CD14-positive monocyte (primary cell): ENCODE data around the gene UVSSA. TPM values are rescaled to one million over a fixed set of nuclear protein-coding genes. Genes with fewer than 3 reads are reported as not detected.

Experiments used
- DNase-seq, 3 donors: peaks; one replicate each; pipeline ENCODE4 v3.0.0-alpha.2; 2011 to 2022
- H2AFZ ChIP-seq: 2 replicates; pipeline ENCODE4 v1.6.0; 2012; ENCODE audit warnings: mild to moderate bottlenecking, low read depth, low read length, inconsistent platforms; ENCODE audit not compliant: insufficient read depth, poor library complexity, severe bottlenecking
- H3K27ac ChIP-seq, 2 donors: 1 replicate in 1 of 2; 2 replicates in 1 of 2; pipeline ENCODE4 v1.5.1; 2012 to 2013; ENCODE audit warnings: low read length in 2 of 2, control low read depth in 1 of 2, inconsistent platforms in 1 of 2, low read depth in 1 of 2, mild to moderate bottlenecking in 1 of 2
- H3K27me3 ChIP-seq, 2 donors: one replicate each; pipeline versions ENCODE4 v1.6.0 to v1.6.1; 2011 to 2013; ENCODE audit warnings: low read length in 2 of 2; ENCODE audit not compliant: control insufficient read depth in 2 of 2, insufficient read depth in 2 of 2
- H3K36me3 ChIP-seq, 2 donors: replicated peaks in 1 of 2; 1 replicate in 1 of 2; 2 replicates in 1 of 2; pipeline versions ENCODE4 v1.5.1 to v1.6.1; 2012 to 2013; ENCODE audit warnings: low read length in 2 of 2, control low read depth in 1 of 2, inconsistent platforms in 1 of 2, mild to moderate bottlenecking in 1 of 2; ENCODE audit not compliant: insufficient read depth in 2 of 2, control insufficient read depth in 1 of 2
- H3K4me1 ChIP-seq, 2 donors: 1 replicate in 1 of 2; 2 replicates in 1 of 2; pipeline versions ENCODE4 v1.5.1 to v1.6.1; 2012 to 2013; ENCODE audit warnings: low read length in 2 of 2, control low read depth in 1 of 2, inconsistent platforms in 1 of 2, mild to moderate bottlenecking in 1 of 2, moderate library complexity in 1 of 2; ENCODE audit not compliant: insufficient read depth in 2 of 2, control insufficient read depth in 1 of 2
- H3K4me2 ChIP-seq: replicated peaks from 2 replicates; pipeline ENCODE3; 2012; ENCODE audit warnings: low read length, moderate library complexity, mild to moderate bottlenecking; ENCODE audit not compliant: poor library complexity, severe bottlenecking; ENCODE audit errors: extremely low read depth
- H3K4me3 ChIP-seq, 3 experiments: fragments of 200-600 bp in 1 of 3; sonication (generic) in 1 of 3; replicated peaks in 1 of 3; 1 replicate in 2 of 3; 2 replicates in 1 of 3; pipeline ENCODE4 v1.5.1; 2011 to 2013; ENCODE audit warnings: low read length in 3 of 3, mild to moderate bottlenecking in 3 of 3, control low read depth in 2 of 3, low read depth in 2 of 3, inconsistent platforms in 1 of 3, moderate library complexity in 1 of 3
- H3K79me2 ChIP-seq: 2 replicates; pipeline ENCODE4 v1.6.0; 2012; ENCODE audit warnings: mild to moderate bottlenecking, control low read depth, inconsistent platforms, low read length, moderate library complexity; ENCODE audit not compliant: insufficient read depth
- H3K9ac ChIP-seq: 2 replicates; pipeline ENCODE4 v1.6.0; 2017; ENCODE audit warnings: low read length, mild to moderate bottlenecking; ENCODE audit not compliant: insufficient read depth, poor library complexity, severe bottlenecking
- H3K9me3 ChIP-seq, 2 donors: replicated peaks in 1 of 2; 1 replicate in 1 of 2; 2 replicates in 1 of 2; pipeline versions ENCODE4 v1.5.1 to v1.6.1; 2012 to 2013; ENCODE audit warnings: low read length in 2 of 2, control low read depth in 1 of 2; ENCODE audit not compliant: control insufficient read depth in 1 of 2, insufficient read depth in 1 of 2
- H4K20me1 ChIP-seq: 2 replicates; pipeline ENCODE4 v1.6.0; 2012; ENCODE audit warnings: mild to moderate bottlenecking, low read length, control low read depth, moderate library complexity; ENCODE audit not compliant: insufficient read depth
- H3K27ac Mint-ChIP-seq, 7 donors: one replicate each; pipeline ENCODE4 v1.8.0; 2020; ENCODE audit warnings: mild to moderate bottlenecking in 7 of 7, mixed read lengths in 7 of 7, moderate library complexity in 6 of 7, inconsistent platforms in 2 of 7
- H3K27me3 Mint-ChIP-seq, 3 donors: one replicate each; pipeline ENCODE4 v1.8.0; 2021 to 2022; ENCODE audit warnings: low read depth in 3 of 3, mild to moderate bottlenecking in 3 of 3, mixed read lengths in 3 of 3, moderate library complexity in 3 of 3, inconsistent platforms in 1 of 3
- H3K36me3 Mint-ChIP-seq, 2 donors: one replicate each; pipeline ENCODE4 v1.8.0; 2020; ENCODE audit warnings: mixed read lengths in 2 of 2, inconsistent platforms in 1 of 2, mild to moderate bottlenecking in 1 of 2
- H3K4me1 Mint-ChIP-seq: one replicate; pipeline ENCODE4 v1.8.0; 2020; ENCODE audit warnings: mild to moderate bottlenecking, mixed read lengths
- H3K4me3 Mint-ChIP-seq, 2 donors: one replicate each; pipeline ENCODE4 v1.8.0; 2020; ENCODE audit warnings: mild to moderate bottlenecking in 2 of 2, mixed read lengths in 2 of 2, moderate library complexity in 1 of 2
- H3K9me3 Mint-ChIP-seq, 7 donors: one replicate each; pipeline ENCODE4 v1.8.0; 2020 to 2022; ENCODE audit warnings: mixed read lengths in 7 of 7, mild to moderate bottlenecking in 6 of 7, moderate library complexity in 6 of 7, inconsistent platforms in 2 of 7
- CTCF ChIP-seq: fragments of 200-600 bp; IDR thresholded peaks from one replicate; pipeline ENCODE4 v1.8.0; 2022; ENCODE audit warnings: antibody characterized with exemption, mild to moderate bottlenecking
- WGBS: methylation state at CpG from one replicate; pipeline ENCODE4 v1.1.5; 2013; ENCODE audit warnings: missing lambda C conversion rate; ENCODE audit not compliant: insufficient coverage; 5-methylcytosine and 5-hydroxymethylcytosine counted together
- intact Hi-C, 2 donors: fragments of 100-400 bp; cut with micrococcal nuclease; formaldehyde crosslinking; loops; one replicate each; pipeline versions ENCODE4 v1.15.0 to v1.15.1; 2023
- polyA plus RNA-seq, 3 donors: library from polyadenylated mRNA; depleted of rRNA in 1 of 3; unstranded in 2 of 3; stranded (reverse) in 1 of 3; fragments of 300-500 nt in 2 of 3; fragments of >200 nt in 1 of 3; fragmentation: Illumina TruSeq in 2 of 3; gene quantifications; 1 replicate in 2 of 3; 2 replicates in 1 of 3; pipeline ENCODE4 v1.2.3, GENCODE V29; 2012 to 2021

UVSSA gene
- polyA plus RNA-seq, 3 donors: 2.6 to 54.0 (median 4.8) TPM

- Histone ChIP-seq H3K9ac (no peak overlapping the region), H3K27ac (peak overlapping the region in 1 of 2 donors; percentile 95), H3K27me3 (no peaks in the 10 kb centered on the region), H3K36me3 (peaks cover 24 to 31% of the 10 kb centered on the region in 2 donors), H4K20me1 (no peaks in the 10 kb centered on the region), H3K4me2 (peak overlapping the region; percentile 84), H3K9me3 (no peaks in the 10 kb centered on the region), H3K4me3 (peak overlapping the region in 1 of 3 experiments; percentile 86), H3K4me1 (peaks cover 20 to 29% of the 10 kb centered on the region in 2 donors), H3K79me2 (peaks cover 25% of the 10 kb centered on the region), H2AFZ (no peak overlapping the region)
- TF ChIP-seq CTCF: no peak
- DNase-seq: no peak
- H3K27ac Mint-ChIP-seq: peak overlapping the region in 6 of 7 donors; percentile 40 to 97 (median 94)
- intact Hi-C loops: loop anchor here (5.0 to 10.0 kb wide), 5 partner anchors 336 to 656 kb away; partner anchors contain the start of genes FGFRL1 (in 1 of the 2), NELFA (in 1 of the 2), TACC3 (in 1 of the 2) and TMEM129 (in 1 of the 2)
- no peak overlapping the region for H3K4me3 Mint-ChIP-seq
- peaks cover 33% of the 10 kb centered on the region for H3K4me1 Mint-ChIP-seq
- H3K36me3 Mint-ChIP-seq: peaks cover 24 to 55% of the 10 kb centered on the region in 2 donors
- H3K27me3 Mint-ChIP-seq: peaks cover 0 to 2% (median 0%) of the 10 kb centered on the region in 3 donors
- peaks cover 0 to 6% (median 1%) of the 10 kb centered on the region in 7 donors for H3K9me3 Mint-ChIP-seq
- WGBS: 95% methylated on average over 24 of the region's 25 CpGs
Observed at GRCh38 chr4:1348746-1349145, 1.7 kb downstream of the UVSSA start.

GRCh38 chr4:1349359-1350168 is 2.6 kb downstream of the UVSSA start:
- Mint-ChIP-seq H3K27ac (peak overlapping the region in 3 of 7 donors; percentile 2 to 46 (median 30)), H3K27me3 (peaks cover 0 to 2% (median 0%) of the 10 kb centered on the region in 3 donors), H3K4me1 (peaks cover 33% of the 10 kb centered on the region), H3K4me3 (no peak overlapping the region), H3K9me3 (peaks cover 0 to 2% (median 1%) of the 10 kb centered on the region in 7 donors), H3K36me3 (peaks cover 27 to 62% of the 10 kb centered on the region in 2 donors)
- H3K9ac ChIP-seq: no peak overlapping the region
- TF ChIP-seq CTCF: no peak
- H4K20me1 ChIP-seq: no peaks in the 10 kb centered on the region
- no peaks in the 10 kb centered on the region for H3K27me3 ChIP-seq
- peaks cover 29 to 36% of the 10 kb centered on the region in 2 donors for H3K36me3 ChIP-seq
- no peak overlapping the region for H3K4me2 ChIP-seq
- no peaks in the 10 kb centered on the region for H3K9me3 ChIP-seq
- no peak overlapping the region for H2AFZ ChIP-seq
- intact Hi-C loops: loop anchor here (2.0 to 10.0 kb wide), 6 partner anchors 219 to 655 kb away; partner anchors contain the start of genes FGFRL1 (in 1 of the 2), NELFA (in 1 of the 2), TACC3 (in 1 of the 2) and TMEM129 (in 1 of the 2)
- DNase-seq: no peak
- no peak overlapping the region for H3K4me3 ChIP-seq
- peaks cover 20 to 29% of the 10 kb centered on the region in 2 donors for H3K4me1 ChIP-seq
- 96% methylated on average over 25 of the region's 29 CpGs for WGBS
- H3K79me2 ChIP-seq: peaks cover 25% of the 10 kb centered on the region
- H3K27ac ChIP-seq: peak overlapping the region in 1 of 2 donors; percentile 37
